ENCODE results near the gene MAP2K1. TPM values are rescaled to one million over a fixed set of nuclear protein-coding genes. Genes with fewer than 3 reads are reported as not detected.

MAP2K1 gene
- total and polyA plus RNA-seq, 2 donors from 2014 or later = 33.1 to 49.4 TPM

DNA sequence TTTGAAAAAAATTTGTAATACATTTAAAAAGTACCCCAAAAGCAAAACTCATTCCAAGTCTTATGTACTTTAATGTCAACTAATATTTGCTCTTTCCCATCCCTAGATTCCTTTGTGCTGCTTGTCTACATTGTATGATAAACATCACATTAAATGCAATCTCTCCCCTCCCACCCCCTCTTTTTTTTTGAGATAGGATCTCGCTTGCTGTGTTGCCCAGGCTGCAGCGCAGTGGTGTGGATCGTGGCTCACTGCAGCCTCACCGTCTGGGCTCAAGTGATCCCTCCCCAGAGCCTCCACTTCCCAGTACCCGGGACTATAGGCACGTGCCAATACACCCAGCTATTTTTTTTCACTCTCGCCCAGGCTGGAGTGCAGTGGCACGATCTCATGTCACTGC is 12.6 kb downstream of the MAP2K1 start:
- no peak for DNase-seq
- TF ChIP-seq CTCF (IDR thresholded peaks at IDR 0.05; ENCODE audit: borderline replicate concordance, extremely low read depth, insufficient read depth) = no peak
- no peak overlapping the region for H3K27ac ChIP-seq (ENCODE audit: low read depth in 2 of 2, low read length in 2 of 2)
- H3K9ac ChIP-seq (ENCODE audit: low read length in 3 of 3) = no peak overlapping the region
- no peaks in the 10 kb centered on the region for H3K9me3 ChIP-seq (ENCODE audit: control insufficient read depth in 2 of 3, insufficient read depth in 1 of 3, low read length in 3 of 3)
- peaks cover 4 to 13% (median 5%) of the 10 kb centered on the region in 3 donors for H3K4me1 ChIP-seq (ENCODE audit: control insufficient read depth in 2 of 3, insufficient read depth in 2 of 3, low read depth in 1 of 3, low read length in 3 of 3)
- no peak for FAIRE-seq
- H3K4me3 ChIP-seq (ENCODE audit: low read length in 3 of 3) = no peak overlapping the region
- no peaks in the 10 kb centered on the region for H3K36me3 ChIP-seq (ENCODE audit: control insufficient read depth in 2 of 3, insufficient read depth in 3 of 3, low read length in 3 of 3)
- no peaks in the 10 kb centered on the region for H3K27me3 ChIP-seq (ENCODE audit: control insufficient read depth, insufficient read depth, low read length)
- intact Hi-C loops (cut with DNase I) = no loop called here

- intact Hi-C loops (cut with DNase I) = no loop called here
- Histone ChIP-seq H3K36me3 (ENCODE audit: control insufficient read depth in 2 of 3, insufficient read depth in 3 of 3, low read length in 3 of 3) (no peaks in the 10 kb centered on the region), H3K4me1 (ENCODE audit: control insufficient read depth in 2 of 3, insufficient read depth in 2 of 3, low read depth in 1 of 3, low read length in 3 of 3) (peaks cover 9 to 16% (median 11%) of the 10 kb centered on the region in 3 donors), H3K9ac (ENCODE audit: low read length in 3 of 3) (no peak overlapping the region), H3K9me3 (ENCODE audit: control insufficient read depth in 2 of 3, insufficient read depth in 1 of 3, low read length in 3 of 3) (no peaks in the 10 kb centered on the region), H3K27me3 (ENCODE audit: control insufficient read depth, insufficient read depth, low read length) (no peaks in the 10 kb centered on the region), H3K4me3 (ENCODE audit: low read length in 3 of 3) (no peak overlapping the region), H3K27ac (ENCODE audit: low read depth in 2 of 2, low read length in 2 of 2) (no peak overlapping the region)
- no peak for FAIRE-seq
- no peak for DNase-seq
- no peak for TF ChIP-seq CTCF (IDR thresholded peaks at IDR 0.05; ENCODE audit: borderline replicate concordance, extremely low read depth, insufficient read depth)
Observed at GRCh38 chr15:66400351-66400774, 13.7 kb downstream of the MAP2K1 start.

DNA sequence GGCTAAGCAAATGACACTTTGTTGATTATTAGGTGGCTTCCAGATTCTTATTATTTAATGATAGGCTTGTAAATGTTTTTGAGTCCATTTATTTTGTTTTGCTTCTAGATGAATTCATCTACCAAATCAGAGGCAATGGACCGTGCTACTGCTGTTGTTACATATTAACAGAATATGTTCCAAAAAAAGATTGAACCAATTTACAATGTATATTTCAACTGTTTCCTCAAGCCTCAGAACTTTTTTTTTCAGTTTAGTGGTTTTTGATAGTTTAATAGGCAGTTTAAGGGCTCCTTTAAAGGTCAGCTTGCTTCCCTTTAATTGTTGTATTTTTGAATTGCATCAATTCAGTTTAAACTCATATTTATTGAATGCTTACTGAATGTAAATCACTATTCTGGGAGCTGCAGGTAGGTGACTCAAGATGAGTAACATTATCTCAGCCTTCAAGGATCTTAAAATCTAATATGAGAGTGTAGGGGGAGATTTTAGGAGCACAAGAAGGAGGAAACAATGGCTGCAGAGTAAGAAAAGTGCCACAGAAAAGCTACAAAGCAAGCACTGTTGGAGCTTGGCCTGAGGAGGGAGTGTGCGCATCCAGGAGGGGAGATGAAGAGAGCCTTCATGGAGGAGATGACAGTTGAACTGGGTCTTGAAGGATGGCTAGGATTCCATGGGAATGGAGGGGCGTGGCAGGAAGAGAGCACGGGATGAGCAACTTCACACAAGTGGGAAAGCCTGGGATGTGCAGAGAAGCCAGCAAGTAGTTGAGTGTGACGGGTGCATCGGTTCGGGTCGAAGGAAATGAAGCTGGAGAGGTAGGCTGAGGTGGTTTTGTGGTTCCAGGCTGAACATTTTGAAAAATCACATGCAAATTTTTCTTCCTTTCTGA is 14.7 kb downstream of the MAP2K1 start:
- Histone ChIP-seq H3K4me1 (ENCODE audit: control insufficient read depth in 2 of 3, insufficient read depth in 2 of 3, low read depth in 1 of 3, low read length in 3 of 3) (peaks cover 11 to 20% (median 12%) of the 10 kb centered on the region in 3 donors), H3K9ac (ENCODE audit: low read length in 3 of 3) (no peak overlapping the region), H3K9me3 (ENCODE audit: control insufficient read depth in 2 of 3, insufficient read depth in 1 of 3, low read length in 3 of 3) (no peaks in the 10 kb centered on the region), H3K27ac (ENCODE audit: low read depth in 2 of 2, low read length in 2 of 2) (no peak overlapping the region), H3K27me3 (ENCODE audit: control insufficient read depth, insufficient read depth, low read length) (no peaks in the 10 kb centered on the region), H3K4me3 (ENCODE audit: low read length in 3 of 3) (no peak overlapping the region), H3K36me3 (ENCODE audit: control insufficient read depth in 2 of 3, insufficient read depth in 3 of 3, low read length in 3 of 3) (no peaks in the 10 kb centered on the region)
- intact Hi-C loops (cut with DNase I) = no loop called here
- FAIRE-seq (no peak), DNase-seq (no peak)
- no peak for TF ChIP-seq CTCF (IDR thresholded peaks at IDR 0.05; ENCODE audit: borderline replicate concordance, extremely low read depth, insufficient read depth)

Data from kidney (tissue), 14 donors.